Left kidney (tissue), 2 donors: Measurements from ENCODE around the gene NACC2. TPM values are rescaled to one million over a fixed set of nuclear protein-coding genes. Genes with fewer than 3 reads are reported as not detected.
"Not testable (repeated sequence)": the region's sequence is repeated elsewhere in the genome, so short reads cannot be mapped to it uniquely, and the experiment has no call there.

Experiments
- DNase-seq: peaks from one replicate; pipeline ENCODE4 v3.0.0-alpha.2; 2013
- polyA plus RNA-seq: library from polyadenylated mRNA; unstranded; fragments of 120-200 nt; gene quantifications from one replicate; pipeline ENCODE4 v1.2.1, GENCODE V29; 2013; ENCODE audit not compliant: insufficient read length

Gene NACC2
- polyA plus RNA-seq, 1 donor: 7.0 TPM

GRCh38 chr9:136046554-136046920, 48.6 kb downstream of the NACC2 start:
- DNase-seq: no peak

GRCh38 chr9:136045595-136046553, 49.2 kb downstream of the NACC2 start:
- no peak for DNase-seq

- DNase-seq: no peak
Observed at GRCh38 chr9:136044971-136045594, 50.0 kb downstream of the NACC2 start.

- DNase-seq: no peak
Observed at GRCh38 chr9:136044207-136044970, 50.7 kb downstream of the NACC2 start.

GRCh38 chr9:136043441-136043991, 51.6 kb downstream of the NACC2 start:
- DNase-seq: no peak

- no peak for DNase-seq
Observed at GRCh38 chr9:136042541-136042940, 52.5 kb downstream of the NACC2 start.

GRCh38 chr9:136040848-136041247, 54.2 kb downstream of the NACC2 start:
- not testable (repeated sequence) for DNase-seq

GRCh38 chr9:136039488-136039887, 55.6 kb downstream of the NACC2 start:
- DNase-seq: no peak

GRCh38 chr9:136036848-136037247, 58.2 kb downstream of the NACC2 start:
- no peak for DNase-seq

GRCh38 chr9:136036050-136036449, 59.0 kb downstream of the NACC2 start:
- DNase-seq: no peak

- no peak for DNase-seq
Observed at GRCh38 chr9:136031741-136032730, 63.1 kb downstream of the NACC2 start.

GRCh38 chr9:136031094-136031493, 64.0 kb downstream of the NACC2 start:
- no peak for DNase-seq

GRCh38 chr9:136029556-136029955, 65.5 kb downstream of the NACC2 start:
- no peak for DNase-seq

GRCh38 chr9:136028760-136029470, 66.2 kb downstream of the NACC2 start:
- DNase-seq: no peak

- not testable (repeated sequence) for DNase-seq
Observed at GRCh38 chr9:136026943-136027289, 68.2 kb downstream of the NACC2 start.

GRCh38 chr9:136026266-136026942, 68.7 kb downstream of the NACC2 start:
- DNase-seq: no peak

- no peak for DNase-seq
Observed at GRCh38 chr9:136025481-136025880, 69.6 kb downstream of the NACC2 start.

GRCh38 chr9:136024696-136025316, 70.3 kb downstream of the NACC2 start:
- DNase-seq: no peak

GRCh38 chr9:136024286-136024685, 70.8 kb downstream of the NACC2 start:
- DNase-seq: no peak
